Measurements from ENCODE around the gene NOD2.

Gene NOD2

GRCh38 chr16:50677351-50677750 lies 16.1 kb upstream of the NOD2 start:
- no peak for DNase-seq (ENCODE audit: low read depth)
- peak; percentile 65 for TF ChIP-seq CTCF (IDR thresholded peaks at IDR 0.05; ENCODE audit: insufficient read depth, low read depth, low read length, missing control alignments)
- H3K4me3 ChIP-seq (ENCODE audit: low read depth, low read length): no peak overlapping the region

GRCh38 chr16:50678531-50678930 lies 14.9 kb upstream of the NOD2 start:
- TF ChIP-seq CTCF (IDR thresholded peaks at IDR 0.05; ENCODE audit: insufficient read depth, low read depth, low read length, missing control alignments): no peak
- no peak overlapping the region for H3K4me3 ChIP-seq (ENCODE audit: low read depth, low read length)
- DNase-seq (ENCODE audit: low read depth): no peak

- no peak for TF ChIP-seq CTCF (IDR thresholded peaks at IDR 0.05; ENCODE audit: insufficient read depth, low read depth, low read length, missing control alignments)
- no peak for DNase-seq (ENCODE audit: low read depth)
- H3K4me3 ChIP-seq (ENCODE audit: low read depth, low read length): no peak overlapping the region
Observed at GRCh38 chr16:50679266-50679665, 14.1 kb upstream of the NOD2 start.

DNA sequence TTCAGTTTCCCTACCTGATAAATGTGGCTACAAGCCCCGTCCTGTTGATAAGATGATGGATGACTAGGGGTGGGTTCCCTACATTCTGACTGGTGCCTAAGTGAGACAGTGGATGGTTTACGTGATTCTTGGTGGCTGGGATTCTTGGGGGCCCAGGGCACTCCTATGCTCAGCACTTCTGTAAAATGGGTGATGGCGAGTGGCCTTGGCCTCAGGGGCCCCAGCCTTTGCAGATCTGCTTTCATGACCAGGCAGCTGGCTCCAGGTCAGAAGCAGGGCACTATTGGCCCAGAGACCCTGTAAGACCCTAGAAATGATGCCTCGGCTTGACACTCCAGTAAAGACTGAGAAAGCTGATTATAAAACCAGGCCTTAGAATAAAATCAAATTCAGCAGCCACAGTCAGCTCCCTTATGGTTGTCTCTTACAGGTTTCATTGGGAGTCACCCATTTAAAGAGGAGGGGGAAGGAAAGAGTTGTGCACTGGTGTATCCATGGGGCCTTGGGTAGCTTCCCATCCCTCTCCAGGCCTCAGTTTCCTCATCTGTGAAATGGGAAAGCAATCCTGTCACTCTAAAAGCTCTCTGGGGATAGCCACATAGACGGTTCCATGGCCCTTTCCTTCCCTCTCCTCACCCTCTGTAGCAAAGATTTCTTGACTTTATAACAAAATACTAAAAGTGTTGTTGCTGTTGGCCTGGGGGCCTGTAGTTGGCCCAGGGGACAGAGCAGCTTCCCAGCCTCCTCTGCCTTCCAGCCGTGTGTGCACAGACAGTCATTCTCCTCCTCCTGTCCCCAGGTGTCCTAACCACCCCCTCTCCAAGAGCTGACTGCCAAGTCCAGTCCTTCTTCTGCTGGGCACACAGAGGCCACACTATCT lies 13.5 kb upstream of the NOD2 start:
- TF ChIP-seq CTCF (IDR thresholded peaks at IDR 0.05; ENCODE audit: insufficient read depth, low read depth, low read length, missing control alignments): no peak
- no peak for DNase-seq (ENCODE audit: low read depth)
- peak overlapping the region; percentile 81 for H3K4me3 ChIP-seq (ENCODE audit: low read depth, low read length)

- no peak for DNase-seq (ENCODE audit: low read depth)
- TF ChIP-seq CTCF (IDR thresholded peaks at IDR 0.05; ENCODE audit: insufficient read depth, low read depth, low read length, missing control alignments): no peak
- H3K4me3 ChIP-seq (ENCODE audit: low read depth, low read length): peak overlapping the region; percentile 81
Observed at GRCh38 chr16:50680556-50680893, 12.9 kb upstream of the NOD2 start.

- peak within 1 kb of the TSS; percentile 81 for H3K4me3 ChIP-seq (ENCODE audit: low read depth, low read length)
- DNase-seq (ENCODE audit: low read depth): peak; percentile 83
- no peak for TF ChIP-seq CTCF (IDR thresholded peaks at IDR 0.05; ENCODE audit: insufficient read depth, low read depth, low read length, missing control alignments)
Observed at GRCh38 chr16:50681021-50681885, 12.2 kb upstream of the NOD2 start, which contains the start of gene SNX20. TSS of gene SNX20 (minus strand) at chr16:50681312. CDS start at chr16:50677526, 3,786 bp downstream.
